Vagina (tissue), 2 donors: ENCODE measurements around the gene F2R. TPM values are rescaled to one million over a fixed set of nuclear protein-coding genes. Genes with fewer than 3 reads are reported as not detected.
"Not testable (repeated sequence)": the region's sequence is repeated elsewhere in the genome, so short reads cannot be mapped to it uniquely, and the experiment has no call there.

Source experiments
- DNase-seq, 2 donors: peaks; one replicate each; pipeline ENCODE4 v3.0.0-alpha.2; 2017; ENCODE audit errors: extremely low spot score in 2 of 2
- H3K27ac ChIP-seq: fragments of 200-600 bp; sonication (generic); one replicate; pipeline ENCODE4 v1.5.1; 2019
- H3K27me3 ChIP-seq: fragments of 200-600 bp; sonication (generic); one replicate; pipeline ENCODE4 v1.5.1; 2019
- H3K36me3 ChIP-seq, 2 donors: fragments of 200-600 bp; sonication (generic); one replicate each; pipeline ENCODE4 v1.5.1; 2017 to 2019
- H3K4me1 ChIP-seq: fragments of 200-600 bp; sonication (generic); one replicate; pipeline ENCODE4 v1.5.1; 2019
- H3K4me3 ChIP-seq, 2 donors: fragments of 200-600 bp; sonication (generic); 1 replicate in 1 of 2; 2 replicates in 1 of 2; pipeline ENCODE4 v1.5.1; 2016 to 2019
- H3K9me3 ChIP-seq: fragments of 200-600 bp; sonication (generic); one replicate; pipeline ENCODE4 v1.5.1; 2019
- POLR2A ChIP-seq, 2 donors: fragments of 450-650 bp; IDR thresholded peaks; one replicate each; pipeline ENCODE4 v1.6.1; 2017; ENCODE audit warnings: antibody characterized with exemption in 2 of 2, mild to moderate bottlenecking in 2 of 2, moderate library complexity in 2 of 2
- POLR2AphosphoS5 ChIP-seq, 2 donors: sonication (generic); formaldehyde crosslinking; IDR thresholded peaks; one replicate each; pipeline ENCODE4 v1.9.0; 2017; ENCODE audit warnings: antibody characterized with exemption in 2 of 2, mild to moderate bottlenecking in 2 of 2, low read depth in 1 of 2; ENCODE audit not compliant: insufficient read depth in 1 of 2
- intact Hi-C: fragments of 100-400 bp; cut with DNase I; formaldehyde crosslinking; loops from one replicate; pipeline ENCODE4 v1.15.1; 2023
- total RNA-seq: library from RNA; depleted of rRNA; stranded (reverse); fragments of >200 nt; gene quantifications from one replicate; pipeline ENCODE4 v1.2.3, GENCODE V29; 2016
- TF ChIP-seq, protein P1 (sequence below), 3 experiments: fragments of 450-650 bp in 2 of 3; fragments of 200-600 bp in 1 of 3; sonication (generic) in 1 of 3; IDR thresholded peaks; one replicate each; pipeline ENCODE4 v1.5.1; 2017 to 2019; ENCODE audit warnings: antibody characterized with exemption in 3 of 3, mild to moderate bottlenecking in 2 of 3, moderate library complexity in 2 of 3

Gene F2R
- total RNA-seq, 1 donor from 2014 or later, result 7.1 TPM

DNA sequence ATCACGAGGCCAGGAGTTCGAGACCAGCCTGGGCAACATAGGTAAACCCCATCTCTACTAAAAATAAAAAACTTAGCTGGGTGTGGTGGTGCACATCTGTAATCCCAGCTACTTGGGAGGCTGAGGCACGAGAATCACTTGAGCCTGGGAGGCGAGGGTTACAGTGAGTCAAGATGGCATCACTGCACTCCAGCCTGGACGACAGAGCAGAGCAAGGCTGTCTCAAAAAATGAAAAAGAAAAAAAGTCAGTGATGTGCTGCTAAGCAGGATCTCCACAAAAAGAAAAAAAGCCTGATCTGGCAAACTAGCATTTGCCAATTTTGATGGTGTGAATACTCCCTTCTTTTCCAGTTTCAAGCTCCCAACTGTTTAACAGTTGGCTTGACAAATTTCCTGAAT, 21.9 kb downstream of the F2R start:
- intact Hi-C loops, result no loop called here
- H3K27ac ChIP-seq, result no peak overlapping the region
- H3K27me3 ChIP-seq, result no peaks in the 10 kb centered on the region
- no peaks in the 10 kb centered on the region for H3K9me3 ChIP-seq
- no peak overlapping the region for H3K4me3 ChIP-seq
- no peak for TF ChIP-seq POLR2AphosphoS5 (IDR thresholded peaks at IDR 0.05; ENCODE audit: insufficient read depth in 1 of 2, low read depth in 1 of 2)
- TF ChIP-seq POLR2A (IDR thresholded peaks at IDR 0.05), result no peak
- TF ChIP-seq, protein P1, sequence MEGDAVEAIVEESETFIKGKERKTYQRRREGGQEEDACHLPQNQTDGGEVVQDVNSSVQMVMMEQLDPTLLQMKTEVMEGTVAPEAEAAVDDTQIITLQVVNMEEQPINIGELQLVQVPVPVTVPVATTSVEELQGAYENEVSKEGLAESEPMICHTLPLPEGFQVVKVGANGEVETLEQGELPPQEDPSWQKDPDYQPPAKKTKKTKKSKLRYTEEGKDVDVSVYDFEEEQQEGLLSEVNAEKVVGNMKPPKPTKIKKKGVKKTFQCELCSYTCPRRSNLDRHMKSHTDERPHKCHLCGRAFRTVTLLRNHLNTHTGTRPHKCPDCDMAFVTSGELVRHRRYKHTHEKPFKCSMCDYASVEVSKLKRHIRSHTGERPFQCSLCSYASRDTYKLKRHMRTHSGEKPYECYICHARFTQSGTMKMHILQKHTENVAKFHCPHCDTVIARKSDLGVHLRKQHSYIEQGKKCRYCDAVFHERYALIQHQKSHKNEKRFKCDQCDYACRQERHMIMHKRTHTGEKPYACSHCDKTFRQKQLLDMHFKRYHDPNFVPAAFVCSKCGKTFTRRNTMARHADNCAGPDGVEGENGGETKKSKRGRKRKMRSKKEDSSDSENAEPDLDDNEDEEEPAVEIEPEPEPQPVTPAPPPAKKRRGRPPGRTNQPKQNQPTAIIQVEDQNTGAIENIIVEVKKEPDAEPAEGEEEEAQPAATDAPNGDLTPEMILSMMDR (IDR thresholded peaks at IDR 0.05), result no peak
- no peaks in the 10 kb centered on the region for H3K4me1 ChIP-seq
- no peak for DNase-seq
- H3K36me3 ChIP-seq, result no peaks in the 10 kb centered on the region

DNA sequence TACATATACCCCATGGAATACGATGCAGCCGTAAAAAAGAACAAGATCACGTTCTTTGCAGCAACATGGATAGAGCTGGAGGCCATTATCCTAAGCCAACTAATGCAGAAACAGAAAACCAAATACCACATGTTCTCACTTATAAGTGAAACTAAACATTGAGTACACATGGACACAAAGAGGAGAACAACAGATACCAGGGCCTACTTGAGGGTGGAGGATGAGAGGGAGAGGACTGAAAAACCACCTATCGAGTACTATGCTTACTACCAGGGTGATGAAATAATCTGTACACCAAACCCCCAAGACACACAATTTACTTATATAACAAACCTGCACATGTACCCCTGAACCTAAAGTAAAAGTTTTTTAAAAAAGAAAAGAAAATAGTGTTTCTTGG, 25.6 kb downstream of the F2R start:
- H3K9me3 ChIP-seq, H3K4me1 ChIP-seq, DNase-seq, intact Hi-C loops, H3K4me3 ChIP-seq, H3K27me3 ChIP-seq, H3K36me3 ChIP-seq, H3K27ac ChIP-seq: not testable (repeated sequence)

DNA sequence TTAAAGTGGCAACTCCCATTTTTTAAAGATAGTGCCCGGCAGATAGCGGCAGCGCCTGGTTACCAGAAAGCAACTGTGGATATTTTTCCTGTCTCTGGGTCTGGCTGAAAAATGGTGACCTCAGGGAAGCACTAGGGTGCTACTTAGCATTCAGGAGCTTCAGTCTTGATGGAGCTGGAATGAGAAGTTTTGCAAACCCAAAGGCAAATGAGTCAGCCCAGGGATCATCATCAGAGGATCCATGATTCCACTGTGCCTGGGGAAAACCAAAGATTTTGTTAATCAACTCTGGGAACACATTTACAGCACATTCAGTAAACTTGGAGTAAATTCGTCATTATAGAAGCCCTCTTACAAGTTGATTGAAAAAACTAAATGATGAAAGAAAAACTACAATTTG, 26.7 kb downstream of the F2R start:
- H3K4me3 ChIP-seq, result no peak overlapping the region
- intact Hi-C loops, result no loop called here
- H3K27me3 ChIP-seq, result no peaks in the 10 kb centered on the region
- H3K36me3 ChIP-seq, result no peaks in the 10 kb centered on the region
- TF ChIP-seq, protein P1 (IDR thresholded peaks at IDR 0.05), result no peak
- DNase-seq, result no peak
- no peaks in the 10 kb centered on the region for H3K9me3 ChIP-seq
- H3K27ac ChIP-seq, result no peak overlapping the region
- no peaks in the 10 kb centered on the region for H3K4me1 ChIP-seq

DNA sequence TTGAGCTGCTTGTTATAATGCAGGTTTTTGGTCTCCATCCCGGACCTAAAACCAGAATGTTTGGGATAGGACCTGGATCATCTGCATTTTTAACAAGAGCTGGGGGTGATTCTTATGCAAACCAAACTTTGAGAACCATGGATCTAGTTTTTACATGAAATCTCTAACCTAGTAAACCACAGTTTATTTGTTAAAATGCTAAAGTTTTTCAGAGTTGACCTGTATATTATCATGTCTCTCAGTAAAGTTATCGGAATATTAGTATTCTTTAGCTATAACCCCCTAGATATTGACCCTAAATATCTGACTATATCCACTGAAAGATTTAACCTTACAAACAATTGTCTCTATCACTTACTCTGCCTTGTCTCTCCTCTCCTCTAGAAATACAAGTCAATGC, 28.7 kb downstream of the F2R start:
- Histone ChIP-seq H3K27ac (no peak overlapping the region), H3K4me1 (no peaks in the 10 kb centered on the region), H3K9me3 (no peaks in the 10 kb centered on the region), H3K4me3 (no peak overlapping the region), H3K36me3 (no peaks in the 10 kb centered on the region), H3K27me3 (no peaks in the 10 kb centered on the region)
- no peak for TF ChIP-seq POLR2AphosphoS5 (IDR thresholded peaks at IDR 0.05; ENCODE audit: insufficient read depth in 1 of 2, low read depth in 1 of 2)
- TF ChIP-seq, protein P1 (IDR thresholded peaks at IDR 0.05), result no peak
- no peak for TF ChIP-seq POLR2A (IDR thresholded peaks at IDR 0.05)
- intact Hi-C loops, result no loop called here
- no peak for DNase-seq

DNA sequence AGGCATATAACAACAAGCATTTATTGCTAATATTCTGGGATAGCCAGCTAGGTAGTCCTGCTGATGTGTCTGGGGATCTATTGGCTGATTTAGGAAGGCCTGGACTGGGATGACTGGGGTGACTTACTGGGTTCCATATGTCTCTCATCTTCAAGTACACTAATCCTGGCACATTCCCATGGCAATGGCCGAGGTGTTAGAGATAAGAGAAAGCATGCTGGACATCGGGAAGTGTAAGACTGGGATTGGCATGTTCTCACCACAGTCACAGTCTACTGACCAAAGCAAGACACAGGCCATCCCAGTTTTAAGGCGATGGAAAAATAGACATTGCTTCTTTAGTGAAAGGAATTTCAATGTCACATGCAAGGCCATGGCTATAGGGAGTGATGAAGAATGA, 29.7 kb downstream of the F2R start:
- Histone ChIP-seq H3K36me3 (no peaks in the 10 kb centered on the region), H3K4me1 (no peaks in the 10 kb centered on the region), H3K4me3 (no peak overlapping the region), H3K27ac (no peak overlapping the region), H3K27me3 (no peaks in the 10 kb centered on the region), H3K9me3 (no peaks in the 10 kb centered on the region)
- TF ChIP-seq, protein P1 (IDR thresholded peaks at IDR 0.05), result no peak
- TF ChIP-seq POLR2A (IDR thresholded peaks at IDR 0.05) (no peak), POLR2AphosphoS5 (IDR thresholded peaks at IDR 0.05; ENCODE audit: insufficient read depth in 1 of 2, low read depth in 1 of 2) (no peak)
- no peak for DNase-seq
- intact Hi-C loops, result no loop called here

DNA sequence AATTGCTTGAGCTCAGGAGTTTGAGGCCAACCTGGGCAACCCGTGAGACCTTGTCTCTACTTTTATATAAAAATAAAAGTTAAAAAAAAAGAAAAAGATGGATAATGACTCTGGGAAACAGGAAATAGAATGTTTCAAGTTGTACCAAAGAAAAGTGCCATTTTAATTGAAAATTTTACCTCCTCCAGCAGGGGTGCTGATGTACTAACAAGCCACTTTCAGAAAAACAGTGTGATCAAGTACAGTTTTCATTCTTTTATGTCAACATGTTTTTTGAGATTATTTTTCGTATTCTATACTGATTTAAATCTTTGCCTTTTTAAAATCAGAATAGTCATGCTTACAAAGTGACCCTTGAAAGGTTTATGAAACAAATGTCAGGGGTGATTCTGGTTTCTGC, 30.8 kb downstream of the F2R start:
- DNase-seq, result no peak
- Histone ChIP-seq H3K36me3 (no peaks in the 10 kb centered on the region), H3K4me3 (no peak overlapping the region), H3K27ac (no peak overlapping the region), H3K4me1 (no peaks in the 10 kb centered on the region), H3K9me3 (no peaks in the 10 kb centered on the region), H3K27me3 (no peaks in the 10 kb centered on the region)
- intact Hi-C loops, result no loop called here
- TF ChIP-seq POLR2AphosphoS5 (IDR thresholded peaks at IDR 0.05; ENCODE audit: insufficient read depth in 1 of 2, low read depth in 1 of 2) (no peak), POLR2A (IDR thresholded peaks at IDR 0.05) (no peak)
- TF ChIP-seq, protein P1 (IDR thresholded peaks at IDR 0.05), result no peak
